KMS-11 (cell line): Measurements from ENCODE around the gene MSMP.
A peak's percentile ranks its signal among the peaks of the same experiment; 100 is the strongest.

Source experiments
- H2AFZ ChIP-seq: fragments of 200-600 bp; sonication (generic); 2 replicates; pipeline ENCODE4 v1.6.1; 2016; ENCODE audit warnings: antibody characterized with exemption, mixed run types, low read depth
- H3K27ac ChIP-seq: fragments of 200-600 bp; sonication (generic); 2 replicates; pipeline ENCODE4 v1.6.1; 2016; ENCODE audit warnings: mild to moderate bottlenecking, mixed run types
- H3K27me3 ChIP-seq: fragments of 200-600 bp; sonication (generic); 2 replicates; pipeline ENCODE4 v1.6.1; 2017; ENCODE audit warnings: mild to moderate bottlenecking, low read depth, mixed run types, moderate library complexity; ENCODE audit not compliant: insufficient read depth
- H3K36me3 ChIP-seq: fragments of 200-600 bp; sonication (generic); 2 replicates; pipeline ENCODE4 v1.6.1; 2017; ENCODE audit warnings: mild to moderate bottlenecking, mixed run types; ENCODE audit not compliant: insufficient read depth
- H3K4me1 ChIP-seq: fragments of 200-600 bp; sonication (generic); 2 replicates; pipeline ENCODE4 v1.6.1; 2016; ENCODE audit warnings: mild to moderate bottlenecking, low read depth, mixed run types; ENCODE audit not compliant: poor library complexity, severe bottlenecking
- H3K4me2 ChIP-seq: fragments of 200-600 bp; sonication (generic); 2 replicates; pipeline ENCODE4 v1.7.0; 2016; ENCODE audit warnings: mild to moderate bottlenecking, mixed run types
- H3K4me3 ChIP-seq: fragments of 200-600 bp; sonication (generic); IDR thresholded peaks from 2 replicates; pipeline ENCODE4 v1.6.1; 2017; ENCODE audit warnings: low read depth, low read length, mixed read lengths; ENCODE audit not compliant: insufficient read depth
- H3K79me2 ChIP-seq: fragments of 200-600 bp; sonication (generic); 2 replicates; pipeline ENCODE4 v1.6.1; 2016; ENCODE audit warnings: low read depth, mixed run types; ENCODE audit not compliant: insufficient read depth
- H3K9ac ChIP-seq: fragments of 200-600 bp; sonication (generic); 2 replicates; pipeline ENCODE4 v1.6.1; 2016; ENCODE audit warnings: mild to moderate bottlenecking, mixed run types
- H4K20me1 ChIP-seq: fragments of 200-600 bp; sonication (generic); 2 replicates; pipeline ENCODE4 v1.6.1; 2016; ENCODE audit warnings: mild to moderate bottlenecking, mixed run types; ENCODE audit not compliant: insufficient read depth
- CTCF ChIP-seq: fragments of 200-600 bp; sonication (generic); conservative IDR thresholded peaks from 2 replicates; pipeline ENCODE4 v1.6.1; 2017; ENCODE audit warnings: low read depth, mild to moderate bottlenecking, antibody characterized with exemption, low read length, moderate library complexity, mixed read lengths

MSMP gene

GRCh38 chr9:35730486-35730854, 23.6 kb downstream of the MSMP start:
- H3K9ac ChIP-seq: no peak overlapping the region
- H3K4me1 ChIP-seq: peaks cover 42% of the 10 kb centered on the region

GRCh38 chr9:35729700-35730485, 24.2 kb downstream of the MSMP start:
- peaks cover 49% of the 10 kb centered on the region for H3K79me2 ChIP-seq
- H3K4me2 ChIP-seq: peak overlapping the region; percentile 90; the same call in 1 of the 2 replicates
- H3K9ac ChIP-seq: no peak overlapping the region
- no peaks in the 10 kb centered on the region for H3K27me3 ChIP-seq
- H3K4me1 ChIP-seq: peaks cover 42% of the 10 kb centered on the region
- no peak overlapping the region for H2AFZ ChIP-seq
- no peaks in the 10 kb centered on the region for H3K36me3 ChIP-seq
- TF ChIP-seq CTCF: peak; percentile 76
- H3K4me3 ChIP-seq: no peak overlapping the region
- H4K20me1 ChIP-seq: peaks cover 9% of the 10 kb centered on the region
- H3K27ac ChIP-seq: no peak overlapping the region

More at GRCh38 chr9:35730486-35730854, 23.6 kb downstream of the MSMP start:
- no peak for TF ChIP-seq CTCF
- Histone ChIP-seq H4K20me1 (peaks cover 9% of the 10 kb centered on the region), H3K4me3 (no peak overlapping the region), H2AFZ (no peak overlapping the region), H3K36me3 (no peaks in the 10 kb centered on the region), H3K27me3 (no peaks in the 10 kb centered on the region), H3K4me2 (peak overlapping the region; percentile 90), H3K27ac (no peak overlapping the region), H3K79me2 (peaks cover 49% of the 10 kb centered on the region)

- Histone ChIP-seq H3K4me3 (no peak overlapping the region), H3K27me3 (no peaks in the 10 kb centered on the region), H3K36me3 (no peaks in the 10 kb centered on the region), H2AFZ (no peak overlapping the region), H3K4me2 (peak overlapping the region; percentile 90; the same call in 1 of the 2 replicates), H4K20me1 (peaks cover 9% of the 10 kb centered on the region), H3K4me1 (peaks cover 38% of the 10 kb centered on the region), H3K27ac (no peak overlapping the region), H3K79me2 (peaks cover 49% of the 10 kb centered on the region), H3K9ac (no peak overlapping the region)
- no peak for TF ChIP-seq CTCF
Measured at GRCh38 chr9:35729101-35729500, 25.0 kb downstream of the MSMP start.

GRCh38 chr9:35728041-35728971, 25.8 kb downstream of the MSMP start:
- Histone ChIP-seq H3K4me3 (no peak overlapping the region), H3K4me2 (no peak overlapping the region), H3K4me1 (peaks cover 30% of the 10 kb centered on the region), H3K79me2 (peaks cover 49% of the 10 kb centered on the region), H2AFZ (no peak overlapping the region), H4K20me1 (peaks cover 9% of the 10 kb centered on the region), H3K36me3 (no peaks in the 10 kb centered on the region), H3K9ac (no peak overlapping the region), H3K27me3 (no peaks in the 10 kb centered on the region), H3K27ac (no peak overlapping the region)
- TF ChIP-seq CTCF: no peak
